Kidney (tissue), 14 donors: ENCODE data around the gene ITPR1. TPM values are rescaled to one million over a fixed set of nuclear protein-coding genes. Genes with fewer than 3 reads are reported as not detected.

Experiments used
- DNase-seq, 5 donors: peaks; one replicate each; pipeline ENCODE4 v3.0.0-alpha.2; 2013 to 2020
- FAIRE-seq: peaks from 2 replicates; lab custom pipeline; 2012; peaks lifted over from hg19 to GRCh38; lab: Jason Lieb, UNC
- H3K27ac ChIP-seq, 2 donors: one replicate each; pipeline ENCODE4 v1.7.0; 2013; ENCODE audit warnings: low read depth in 2 of 2, low read length in 2 of 2, inconsistent platforms in 1 of 2
- H3K27me3 ChIP-seq: one replicate; pipeline ENCODE4 v1.7.1; 2013; ENCODE audit warnings: low read length, inconsistent platforms; ENCODE audit not compliant: control insufficient read depth, insufficient read depth
- H3K36me3 ChIP-seq, 3 donors: one replicate each; pipeline versions ENCODE4 v1.7.0 to v1.7.1; 2013; ENCODE audit warnings: low read length in 3 of 3, control low read depth in 1 of 3, inconsistent platforms in 1 of 3; ENCODE audit not compliant: insufficient read depth in 3 of 3, control insufficient read depth in 2 of 3
- H3K4me1 ChIP-seq, 3 donors: one replicate each; pipeline versions ENCODE4 v1.7.0 to v1.7.1; 2013; ENCODE audit warnings: low read length in 3 of 3, inconsistent platforms in 1 of 3, low read depth in 1 of 3; ENCODE audit not compliant: control insufficient read depth in 2 of 3, insufficient read depth in 2 of 3
- H3K4me3 ChIP-seq, 3 donors: one replicate each; pipeline versions ENCODE4 v1.7.0 to v1.8.1; 2013; ENCODE audit warnings: low read length in 3 of 3, control low read depth in 1 of 3, inconsistent platforms in 1 of 3
- H3K9ac ChIP-seq, 3 donors: one replicate each; pipeline versions ENCODE4 v1.7.0 to v1.7.1; 2013; ENCODE audit warnings: low read length in 3 of 3, control low read depth in 1 of 3, inconsistent platforms in 1 of 3
- H3K9me3 ChIP-seq, 3 donors: one replicate each; pipeline versions ENCODE4 v1.7.0 to v1.7.1; 2013; ENCODE audit warnings: low read length in 3 of 3, control low read depth in 1 of 3, inconsistent platforms in 1 of 3; ENCODE audit not compliant: control insufficient read depth in 2 of 3, insufficient read depth in 1 of 3
- intact Hi-C: fragments of 100-400 bp; cut with DNase I; formaldehyde crosslinking; loops from one replicate; pipeline ENCODE4 v1.11.1; 2022
- polyA plus RNA-seq: library from polyadenylated mRNA; stranded (reverse); fragments of 350-450 nt; fragmentation: Illumina TruSeq; extraction: RNeasy Lipid Tissue Mini Kit (QIAGEN cat#74804); gene quantifications from one replicate; pipeline ENCODE4 v1.2.3, GENCODE V29; 2014; ENCODE audit warnings: low read depth, low replicate concordance; ENCODE audit not compliant: insufficient read depth
- total RNA-seq: library from RNA; stranded (reverse); fragmentation: NEBNext Ultra II Directional; extraction: Animal tissue kit (Norgen Biotek cat#: 25700); gene quantifications from one replicate; pipeline ENCODE4 v1.2.1, GENCODE V29; 2021
- TF ChIP-seq, protein P1 (sequence below): IDR thresholded peaks from 3 replicates; pipeline ENCODE4 v1.5.1; 2012; ENCODE audit warnings: mild to moderate bottlenecking, moderate library complexity, borderline replicate concordance; ENCODE audit not compliant: insufficient read depth; ENCODE audit errors: extremely low read depth
- donor health status: control.
- donor health status: control.
- donor health status: control.
- donor health status: control.
- donor health status: control.
- donor health status: DM: yes; HTN: yes; CAD: no.
- donor health status: Normal renal cell carcinoma (clear cell type).

The ITPR1 gene
- total and polyA plus RNA-seq, 2 donors from 2014 or later: 30.2 to 81.2 TPM

DNA sequence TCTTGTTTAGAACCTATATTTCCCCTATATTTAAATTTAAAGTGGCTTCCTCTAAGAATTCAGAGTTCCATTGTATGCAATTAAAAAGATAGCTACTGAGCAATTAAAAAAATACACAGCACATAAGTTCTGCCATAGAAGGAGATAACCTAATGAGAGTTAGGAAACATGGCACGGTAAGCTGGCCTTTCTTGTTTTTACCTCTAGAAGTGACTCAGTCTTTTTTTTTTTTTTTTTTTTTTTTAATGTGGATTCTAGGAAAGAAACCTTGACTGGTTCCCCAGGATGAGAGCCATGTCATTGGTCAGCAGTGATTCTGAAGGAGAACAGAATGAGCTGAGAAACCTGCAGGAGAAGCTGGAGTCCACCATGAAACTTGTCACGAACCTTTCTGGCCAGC lies 343.4 kb downstream of the ITPR1 start:
- peaks cover 0 to 4% (median 0%) of the 10 kb centered on the region in 3 donors for H3K4me1 ChIP-seq
- H3K9me3 ChIP-seq: no peaks in the 10 kb centered on the region
- H3K9ac ChIP-seq: no peak overlapping the region
- FAIRE-seq: no peak
- intact Hi-C loops: no loop called here
- H3K27ac ChIP-seq: no peak overlapping the region
- TF ChIP-seq, protein P1, sequence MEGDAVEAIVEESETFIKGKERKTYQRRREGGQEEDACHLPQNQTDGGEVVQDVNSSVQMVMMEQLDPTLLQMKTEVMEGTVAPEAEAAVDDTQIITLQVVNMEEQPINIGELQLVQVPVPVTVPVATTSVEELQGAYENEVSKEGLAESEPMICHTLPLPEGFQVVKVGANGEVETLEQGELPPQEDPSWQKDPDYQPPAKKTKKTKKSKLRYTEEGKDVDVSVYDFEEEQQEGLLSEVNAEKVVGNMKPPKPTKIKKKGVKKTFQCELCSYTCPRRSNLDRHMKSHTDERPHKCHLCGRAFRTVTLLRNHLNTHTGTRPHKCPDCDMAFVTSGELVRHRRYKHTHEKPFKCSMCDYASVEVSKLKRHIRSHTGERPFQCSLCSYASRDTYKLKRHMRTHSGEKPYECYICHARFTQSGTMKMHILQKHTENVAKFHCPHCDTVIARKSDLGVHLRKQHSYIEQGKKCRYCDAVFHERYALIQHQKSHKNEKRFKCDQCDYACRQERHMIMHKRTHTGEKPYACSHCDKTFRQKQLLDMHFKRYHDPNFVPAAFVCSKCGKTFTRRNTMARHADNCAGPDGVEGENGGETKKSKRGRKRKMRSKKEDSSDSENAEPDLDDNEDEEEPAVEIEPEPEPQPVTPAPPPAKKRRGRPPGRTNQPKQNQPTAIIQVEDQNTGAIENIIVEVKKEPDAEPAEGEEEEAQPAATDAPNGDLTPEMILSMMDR: no peak
- H3K36me3 ChIP-seq: peaks cover 0 to 18% (median 4%) of the 10 kb centered on the region in 3 donors
- H3K27me3 ChIP-seq: no peaks in the 10 kb centered on the region
- no peak overlapping the region for H3K4me3 ChIP-seq
- DNase-seq: no peak

DNA sequence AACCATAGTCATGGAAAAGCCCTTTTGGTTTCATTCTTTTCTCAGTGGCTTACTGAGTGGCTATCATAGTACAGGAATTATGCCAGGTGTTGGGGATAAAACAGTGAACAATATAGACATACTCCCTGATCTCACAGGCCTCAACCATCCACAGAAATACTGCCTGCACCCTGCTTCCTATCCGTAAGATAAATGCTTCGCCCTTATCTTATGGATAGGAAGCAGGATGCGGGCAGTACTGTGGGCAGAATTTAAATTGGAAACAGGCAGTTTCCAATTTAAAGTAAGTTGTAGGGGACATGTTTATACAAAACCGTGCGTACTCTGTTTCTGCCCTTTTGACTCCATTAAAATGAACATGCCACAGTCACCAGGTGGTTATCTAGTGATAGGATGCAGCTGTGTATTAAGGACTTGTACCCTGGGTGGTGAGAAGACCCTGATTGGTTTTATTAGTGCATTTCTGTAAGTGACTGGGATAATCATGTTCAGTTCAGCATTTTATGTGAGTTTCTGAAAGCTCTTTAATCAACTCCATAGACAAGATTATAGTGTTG lies 344.3 kb downstream of the ITPR1 start:
- intact Hi-C loops: no loop called here
- H3K4me1 ChIP-seq: peaks cover 0 to 4% (median 0%) of the 10 kb centered on the region in 3 donors
- DNase-seq: no peak
- FAIRE-seq: no peak
- no peaks in the 10 kb centered on the region for H3K9me3 ChIP-seq
- no peaks in the 10 kb centered on the region for H3K27me3 ChIP-seq
- H3K36me3 ChIP-seq: peaks cover 0 to 18% (median 4%) of the 10 kb centered on the region in 3 donors
- H3K27ac ChIP-seq: no peak overlapping the region
- H3K9ac ChIP-seq: no peak overlapping the region
- H3K4me3 ChIP-seq: no peak overlapping the region
- TF ChIP-seq, protein P1: no peak

DNA sequence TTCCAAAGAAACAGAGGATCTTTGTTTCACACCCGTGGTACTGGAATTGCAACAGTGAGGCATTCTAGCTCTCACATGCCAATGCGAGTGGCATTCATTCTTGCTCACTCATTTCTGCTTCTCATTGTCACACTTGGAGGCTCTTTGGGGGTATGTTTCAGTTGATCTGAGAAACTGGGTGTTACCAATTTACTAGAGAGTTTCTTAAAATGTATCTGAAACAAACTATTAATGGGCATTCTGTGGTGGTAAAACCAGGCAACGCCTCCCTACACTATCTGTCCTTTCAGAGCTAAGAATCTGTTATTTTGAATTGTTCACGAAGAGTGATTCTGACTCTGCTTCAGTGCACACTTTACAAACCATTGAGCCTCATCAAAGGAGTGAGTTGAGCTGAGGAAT lies 345.5 kb downstream of the ITPR1 start:
- no peaks in the 10 kb centered on the region for H3K27me3 ChIP-seq
- H3K4me3 ChIP-seq: no peak overlapping the region
- TF ChIP-seq, protein P1: no peak
- H3K9me3 ChIP-seq: no peaks in the 10 kb centered on the region
- no peak for FAIRE-seq
- no peak overlapping the region for H3K9ac ChIP-seq
- peaks cover 0 to 4% (median 0%) of the 10 kb centered on the region in 3 donors for H3K4me1 ChIP-seq
- H3K36me3 ChIP-seq: peaks cover 0 to 11% (median 2%) of the 10 kb centered on the region in 3 donors
- intact Hi-C loops: no loop called here
- no peak overlapping the region for H3K27ac ChIP-seq
- no peak for DNase-seq
